Measurements from ENCODE around the gene SWSAP1. TPM values are rescaled to one million over a fixed set of nuclear protein-coding genes. Genes with fewer than 3 reads are reported as not detected.

SWSAP1 gene
- total and polyA plus RNA-seq, 8 donors, result 0.37 to 4.1 (median 3.2) TPM; not detected in 3

DNA sequence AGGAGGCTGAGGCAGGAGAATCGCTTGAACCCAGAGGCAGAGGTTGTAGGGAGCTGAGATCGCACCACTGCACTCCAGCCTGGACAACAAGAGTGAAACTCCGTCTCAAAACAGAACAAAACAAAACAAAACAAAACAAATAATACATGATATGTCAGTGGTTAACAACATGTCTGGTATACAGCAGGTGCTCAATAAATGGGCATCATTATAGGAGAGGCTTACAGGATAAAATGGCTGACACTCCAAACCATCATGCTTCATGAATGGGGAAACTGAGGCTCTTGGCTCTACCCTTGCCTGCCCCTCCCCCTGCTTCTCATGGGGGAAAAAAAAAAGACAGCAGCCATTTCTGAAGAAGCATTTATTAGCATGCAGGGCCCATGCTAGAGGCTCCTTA, 32.0 kb upstream of the SWSAP1 start:
- DNase-seq, result no peak
- intact Hi-C loops (cut with DNase I; ENCODE audit: low total_unique reads), result no loop called here
- peaks cover 43 to 67% (median 62%) of the 10 kb centered on the region in 4 donors for H3K4me1 ChIP-seq
- peaks cover 0 to 19% (median 10%) of the 10 kb centered on the region in 4 donors for H3K36me3 ChIP-seq
- no peak for TF ChIP-seq POLR2A (IDR thresholded peaks at IDR 0.05)
- no peak for TF ChIP-seq EP300 (IDR thresholded peaks at IDR 0.05)
- TF ChIP-seq POLR2AphosphoS5 (IDR thresholded peaks at IDR 0.05), result no peak
- no peak for TF ChIP-seq CTCF (IDR thresholded peaks at IDR 0.05)
- no peaks in the 10 kb centered on the region for H3K9me3 ChIP-seq
- H3K4me3 ChIP-seq, result no peak overlapping the region
- WGBS, 5 donors, result 84 to 95% (median 92%) methylated on average over 3 of the region's 3 CpGs
- H3K27me3 ChIP-seq, result no peaks in the 10 kb centered on the region
- H3K27ac ChIP-seq, result peak overlapping the region in 1 of 5 donors; percentile 91

DNA sequence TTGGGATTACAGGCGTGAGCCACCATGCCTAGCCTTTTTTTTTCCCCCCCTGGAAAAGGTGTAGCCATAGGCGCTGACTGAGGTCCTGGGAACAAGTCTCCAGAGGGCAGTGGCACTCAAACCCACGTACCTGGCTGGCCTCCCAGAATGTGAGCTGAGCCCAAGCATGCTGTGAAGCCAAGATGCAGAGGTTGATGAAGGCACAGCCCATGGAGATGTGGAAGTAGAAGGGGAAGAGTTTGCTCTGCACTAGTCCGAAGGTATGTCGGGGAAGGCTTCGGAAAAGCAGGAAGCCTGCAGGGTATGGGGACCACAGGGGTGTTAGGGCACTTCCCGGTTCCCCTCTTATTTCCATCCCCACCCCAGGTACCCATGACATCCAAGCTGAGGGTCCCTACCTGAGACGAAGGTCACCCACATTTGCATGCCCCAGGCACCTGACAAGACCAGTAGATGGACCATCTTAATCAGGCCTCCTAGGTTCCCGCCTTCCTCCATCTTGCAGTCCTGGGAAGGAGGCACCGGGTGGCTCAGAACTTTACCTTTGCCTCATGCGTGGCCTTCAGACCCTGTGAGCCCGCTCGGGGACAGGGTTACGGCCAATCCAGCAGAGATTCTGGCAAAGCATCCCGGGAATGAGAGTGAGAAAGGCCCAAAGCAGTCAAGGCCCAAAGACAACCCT, 29.2 kb upstream of the SWSAP1 start:
- intact Hi-C loops (cut with DNase I; ENCODE audit: low total_unique reads), result no loop called here
- peak overlapping the region; percentile 79 to 91 (median 88) for H3K27ac ChIP-seq
- 33 to 38% (median 35%) methylated on average over 15 of the region's 15 CpGs for WGBS, 5 donors

GRCh38 chr19:11346104-11346940, 28.1 kb upstream of the SWSAP1 start, which contains the start of the genes CCDC159 and TMEM205:
Gene CCDC159 (plus strand): TSS chr19:11346519. CDS start chr19:11346607, 88 bp downstream.
Gene TMEM205 (minus strand): TSS chr19:11346268. CDS start chr19:11345619, 649 bp downstream.
- peak within 1 kb of the TSS; percentile 79 to 91 (median 88) for H3K27ac ChIP-seq
- peak; percentile 99 for DNase-seq
- peaks cover 0 to 8% (median 0%) of the 10 kb centered on the region in 4 donors for H3K9me3 ChIP-seq
- WGBS, 5 donors, result 0 to 1% (median 0%) methylated on average over 35 to 50 of the region's 50 CpGs
- intact Hi-C loops (cut with DNase I; ENCODE audit: low total_unique reads), result no loop called here
- H3K4me3 ChIP-seq, result peak within 1 kb of the TSS; percentile 59 to 69 (median 64)
- peaks cover 0 to 23% (median 11%) of the 10 kb centered on the region in 4 donors for H3K36me3 ChIP-seq
- no peaks in the 10 kb centered on the region for H3K27me3 ChIP-seq
- H3K4me1 ChIP-seq, result peaks cover 30 to 46% (median 40%) of the 10 kb centered on the region in 4 donors
- TF ChIP-seq CTCF (IDR thresholded peaks at IDR 0.05) (peak in 1 of 7 experiments; percentile 12), EP300 (IDR thresholded peaks at IDR 0.05) (peak; percentile 23), POLR2AphosphoS5 (IDR thresholded peaks at IDR 0.05) (peak; percentile 90 to 93 (median 91)), POLR2A (IDR thresholded peaks at IDR 0.05) (peak in 1 of 4 donors; percentile 24)

More for the DNA sequence above, 29.2 kb upstream of the SWSAP1 start:
- Histone ChIP-seq H3K36me3 (peaks cover 0 to 25% (median 12%) of the 10 kb centered on the region in 4 donors), H3K4me3 (peak overlapping the region; percentile 59 to 69 (median 64)), H3K4me1 (peaks cover 30 to 46% (median 40%) of the 10 kb centered on the region in 4 donors), H3K9me3 (peaks cover 0 to 8% (median 0%) of the 10 kb centered on the region in 4 donors), H3K27me3 (no peaks in the 10 kb centered on the region)
- DNase-seq, result no peak
- no peak for TF ChIP-seq POLR2AphosphoS5 (IDR thresholded peaks at IDR 0.05)
- no peak for TF ChIP-seq CTCF (IDR thresholded peaks at IDR 0.05)
- TF ChIP-seq POLR2A (IDR thresholded peaks at IDR 0.05), result no peak
- TF ChIP-seq EP300 (IDR thresholded peaks at IDR 0.05), result no peak

- TF ChIP-seq CTCF (IDR thresholded peaks at IDR 0.05), result no peak
- no peak for TF ChIP-seq POLR2A (IDR thresholded peaks at IDR 0.05)
- no peak for TF ChIP-seq EP300 (IDR thresholded peaks at IDR 0.05)
- no peak for TF ChIP-seq POLR2AphosphoS5 (IDR thresholded peaks at IDR 0.05)
- Histone ChIP-seq H3K36me3 (peaks cover 0 to 11% (median 6%) of the 10 kb centered on the region in 4 donors), H3K27me3 (no peaks in the 10 kb centered on the region), H3K4me1 (peaks cover 30 to 45% (median 40%) of the 10 kb centered on the region in 4 donors), H3K4me3 (no peak overlapping the region), H3K27ac (peak overlapping the region in 2 of 5 donors; percentile 88 to 91), H3K9me3 (peaks cover 0 to 8% (median 0%) of the 10 kb centered on the region in 4 donors)
- DNase-seq, result no peak
- 72 to 75% (median 73%) methylated on average over 7 of the region's 7 CpGs for WGBS, 5 donors
- intact Hi-C loops (cut with DNase I; ENCODE audit: low total_unique reads), result no loop called here
These were observed 26.9 kb upstream of the SWSAP1 start for GRCh38 chr19:11347546-11348039.

Measured in stomach (tissue), 9 donors.